Testis (tissue), 2 donors: ENCODE measurements around the gene HTT.

Experiments used
- POLR2A ChIP-seq: fragments of 450-650 bp; IDR thresholded peaks from one replicate; pipeline ENCODE4 v1.6.1; 2017; ENCODE audit warnings: antibody characterized with exemption, mild to moderate bottlenecking, moderate library complexity
- TF ChIP-seq, protein P1 (sequence below), 3 experiments: fragments of 450-650 bp in 2 of 3; fragments of 200-600 bp in 1 of 3; sonication (generic) in 1 of 3; IDR thresholded peaks; one replicate each; pipeline ENCODE4 v1.5.1; 2016 to 2019; ENCODE audit warnings: antibody characterized with exemption in 3 of 3, mild to moderate bottlenecking in 2 of 3, moderate library complexity in 1 of 3

DNA sequence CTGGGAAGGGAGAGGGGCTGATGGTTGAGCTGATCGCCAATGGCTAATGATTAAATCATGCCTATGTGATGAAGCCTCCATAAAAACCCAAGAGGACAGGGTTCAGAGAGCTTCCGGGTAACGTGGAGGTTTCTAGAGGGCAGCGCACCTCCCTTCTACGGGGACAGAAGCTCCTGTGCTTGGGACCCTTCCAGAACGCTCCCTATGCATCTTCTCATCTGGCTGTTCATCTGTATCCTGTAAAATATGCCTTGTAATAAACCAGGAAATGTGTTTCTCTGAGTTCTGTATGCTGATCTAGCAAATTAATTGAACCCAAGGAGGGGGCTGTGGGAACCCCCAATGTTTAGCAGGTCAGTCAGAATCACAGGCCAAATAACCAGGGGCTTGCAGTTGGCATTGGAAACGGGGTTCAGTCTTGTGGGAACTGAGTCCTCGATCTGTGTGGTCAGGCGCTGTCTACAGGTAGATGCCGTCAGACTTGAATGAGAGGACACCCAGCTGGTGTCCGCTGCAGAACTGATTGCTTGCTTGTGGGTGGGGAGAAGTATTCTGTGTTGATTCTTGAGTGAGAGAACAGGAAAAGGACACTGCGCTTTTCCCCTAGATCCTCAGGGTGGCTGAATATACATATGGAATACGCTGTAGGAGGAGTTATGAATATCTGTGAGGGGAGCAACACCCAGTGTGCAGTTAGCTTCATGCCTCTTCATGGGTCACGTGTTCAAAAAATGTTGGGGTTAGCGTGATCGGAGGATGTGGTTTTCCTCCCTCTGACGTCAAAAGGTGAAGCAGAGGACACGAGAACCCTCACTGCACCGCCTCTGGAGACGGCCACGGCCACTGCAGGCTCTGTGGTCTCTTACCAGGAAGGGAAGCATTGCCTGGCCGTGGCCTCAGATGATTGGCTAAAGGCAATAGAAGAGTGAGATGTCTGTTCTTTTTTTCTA, 29.3 kb upstream of the HTT start:
- TF ChIP-seq, protein P1, sequence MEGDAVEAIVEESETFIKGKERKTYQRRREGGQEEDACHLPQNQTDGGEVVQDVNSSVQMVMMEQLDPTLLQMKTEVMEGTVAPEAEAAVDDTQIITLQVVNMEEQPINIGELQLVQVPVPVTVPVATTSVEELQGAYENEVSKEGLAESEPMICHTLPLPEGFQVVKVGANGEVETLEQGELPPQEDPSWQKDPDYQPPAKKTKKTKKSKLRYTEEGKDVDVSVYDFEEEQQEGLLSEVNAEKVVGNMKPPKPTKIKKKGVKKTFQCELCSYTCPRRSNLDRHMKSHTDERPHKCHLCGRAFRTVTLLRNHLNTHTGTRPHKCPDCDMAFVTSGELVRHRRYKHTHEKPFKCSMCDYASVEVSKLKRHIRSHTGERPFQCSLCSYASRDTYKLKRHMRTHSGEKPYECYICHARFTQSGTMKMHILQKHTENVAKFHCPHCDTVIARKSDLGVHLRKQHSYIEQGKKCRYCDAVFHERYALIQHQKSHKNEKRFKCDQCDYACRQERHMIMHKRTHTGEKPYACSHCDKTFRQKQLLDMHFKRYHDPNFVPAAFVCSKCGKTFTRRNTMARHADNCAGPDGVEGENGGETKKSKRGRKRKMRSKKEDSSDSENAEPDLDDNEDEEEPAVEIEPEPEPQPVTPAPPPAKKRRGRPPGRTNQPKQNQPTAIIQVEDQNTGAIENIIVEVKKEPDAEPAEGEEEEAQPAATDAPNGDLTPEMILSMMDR (IDR thresholded peaks at IDR 0.05) = no peak
- no peak for TF ChIP-seq POLR2A
